HepG2 (cell line): ENCODE measurements around the gene UNC50. TPM values are rescaled to one million over a fixed set of nuclear protein-coding genes. Genes with fewer than 3 reads are reported as not detected.

Experiments used
- HOXA7 ChIP-seq: sonication (generic); formaldehyde crosslinking; IDR thresholded peaks from 2 replicates; pipeline ENCODE4 v1.8.1; 2022; ENCODE audit warnings: mild to moderate bottlenecking, missing genetic modification reagents, moderate library complexity
- IRX3 ChIP-seq: sonication (generic); formaldehyde crosslinking; IDR thresholded peaks from 2 replicates; pipeline ENCODE4 v1.8.1; 2023; ENCODE audit warnings: mild to moderate bottlenecking, low read depth, missing genetic modification reagents, borderline replicate concordance
- JDP2 ChIP-seq: sonication (generic); formaldehyde crosslinking; IDR thresholded peaks from 2 replicates; pipeline ENCODE4 v1.8.1; 2022; ENCODE audit warnings: missing genetic modification reagents, borderline replicate concordance
- MAF1 ChIP-seq: sonication (generic); formaldehyde crosslinking; IDR thresholded peaks from 2 replicates; pipeline ENCODE4 v1.5.0; 2020; ENCODE audit warnings: missing genetic modification reagents, borderline replicate concordance
- MEF2D ChIP-seq: sonication (generic); formaldehyde crosslinking; IDR thresholded peaks from 2 replicates; pipeline ENCODE4 v1.5.1; 2020; ENCODE audit warnings: mild to moderate bottlenecking, missing genetic modification reagents
- RFX3 ChIP-seq: IDR thresholded peaks from 2 replicates; pipeline ENCODE4 v1.6.1; 2016; ENCODE audit warnings: missing biosample characterization, missing genetic modification reagents
- RFXANK ChIP-seq: IDR thresholded peaks from 2 replicates; pipeline ENCODE4 v1.6.1; 2016
- SAFB2 ChIP-seq: sonication (generic); formaldehyde crosslinking; IDR thresholded peaks from 2 replicates; pipeline ENCODE4 v1.5.1; 2020; ENCODE audit warnings: missing genetic modification reagents, low read depth, mild to moderate bottlenecking, borderline replicate concordance
- SNRNP70 ChIP-seq: fragments of 200-400 bp; formaldehyde crosslinking; IDR thresholded peaks from 2 replicates; pipeline ENCODE4 v1.6.1; 2017; ENCODE audit warnings: mild to moderate bottlenecking, low read depth, low read length, moderate library complexity
- SP4 ChIP-seq: sonication (generic); formaldehyde crosslinking; IDR thresholded peaks from 2 replicates; pipeline ENCODE4 v1.8.1; 2023; ENCODE audit warnings: mild to moderate bottlenecking, missing genetic modification reagents
- SUZ12 ChIP-seq: fragments of 150-350 bp; IDR thresholded peaks from 2 replicates; pipeline ENCODE4 v1.6.1; 2014; ENCODE audit warnings: low read depth, low read length
- TBP ChIP-seq: sonication (generic); formaldehyde crosslinking; IDR thresholded peaks from 2 replicates; pipeline ENCODE4 v1.5.0; 2020; ENCODE audit warnings: missing genetic modification reagents
- TRIM24 ChIP-seq: sonication (generic); formaldehyde crosslinking; IDR thresholded peaks from 2 replicates; pipeline ENCODE4 v1.8.0; 2022; ENCODE audit warnings: mild to moderate bottlenecking, missing genetic modification reagents
- ZFP82 ChIP-seq: sonication (generic); formaldehyde crosslinking; IDR thresholded peaks from 2 replicates; pipeline ENCODE4 v1.5.1; 2020; ENCODE audit warnings: mild to moderate bottlenecking, missing genetic modification reagents, borderline replicate concordance
- ZNF12 ChIP-seq: sonication (generic); formaldehyde crosslinking; IDR thresholded peaks from 2 replicates; pipeline ENCODE4 v1.5.0; 2020; ENCODE audit warnings: missing genetic modification reagents
- ZNF160 ChIP-seq: sonication (generic); formaldehyde crosslinking; IDR thresholded peaks from 2 replicates; pipeline ENCODE4 v1.8.0; 2022; ENCODE audit warnings: mild to moderate bottlenecking, inconsistent platforms, missing genetic modification reagents
- ZNF329 ChIP-seq: sonication (generic); formaldehyde crosslinking; IDR thresholded peaks from 2 replicates; pipeline ENCODE4 v1.9.0; 2021; ENCODE audit warnings: low read depth, mild to moderate bottlenecking, missing genetic modification reagents
- ZNF335 ChIP-seq: sonication (generic); formaldehyde crosslinking; IDR thresholded peaks from 2 replicates; pipeline ENCODE4 v1.4.0; 2020; ENCODE audit warnings: missing genetic modification reagents
- ZNF33A ChIP-seq: sonication (generic); formaldehyde crosslinking; IDR thresholded peaks from 2 replicates; pipeline ENCODE4 v1.5.1; 2020; ENCODE audit warnings: missing genetic modification reagents, mild to moderate bottlenecking, moderate library complexity, borderline replicate concordance
- ZNF451 ChIP-seq: sonication (generic); formaldehyde crosslinking; IDR thresholded peaks from 2 replicates; pipeline ENCODE4 v1.5.0; 2020; ENCODE audit warnings: mild to moderate bottlenecking, missing genetic modification reagents
- ZNF598 ChIP-seq: sonication (generic); formaldehyde crosslinking; IDR thresholded peaks from 2 replicates; pipeline ENCODE4 v1.5.1; 2020; ENCODE audit warnings: mild to moderate bottlenecking, missing genetic modification reagents, borderline replicate concordance
- polyA plus RNA-seq, 8 experiments: library from polyadenylated mRNA; depleted of rRNA in 3 of 8; stranded (reverse) in 7 of 8; unstranded in 1 of 8; fragments of >200 nt; fragmentation: Illumina TruSeq in 4 of 8; extraction: Trizol in 4 of 8; gene quantifications; 2 replicates each; pipeline versions ENCODE4 v1.2.1 to v1.2.3, GENCODE V29; 2011 to 2016; ENCODE audit warnings: low read depth in 4 of 8, missing spikeins in 1 of 8, mixed read lengths in 1 of 8; ENCODE audit not compliant: insufficient read depth in 1 of 8
- total RNA-seq, 5 experiments: library from RNA; depleted of rRNA; stranded (reverse); fragments of >200 nt; fragmentation: Illumina TruSeq; extraction: Trizol; gene quantifications; 2 replicates each; pipeline ENCODE4 v1.2.3, GENCODE V29; 2016; ENCODE audit warnings: low read depth in 1 of 5
- TF ChIP-seq, protein P1 (sequence below): fragments of 450-650 bp; IDR thresholded peaks from 2 replicates; pipeline ENCODE4 v1.6.1; 2016
- TF ChIP-seq, protein P2 (sequence below): sonication (generic); formaldehyde crosslinking; IDR thresholded peaks from 2 replicates; pipeline ENCODE4 v1.4.0; 2020; ENCODE audit warnings: mild to moderate bottlenecking, missing genetic modification reagents
- TF ChIP-seq, protein P3 (sequence below): sonication (generic); formaldehyde crosslinking; conservative IDR thresholded peaks from 2 replicates; pipeline ENCODE4 v1.5.0; 2020; ENCODE audit warnings: missing genetic modification reagents
- TF ChIP-seq, protein P4 (sequence below): sonication (generic); formaldehyde crosslinking; IDR thresholded peaks from 2 replicates; pipeline ENCODE4 v1.9.0; 2021; ENCODE audit warnings: missing genetic modification reagents, borderline replicate concordance

UNC50 gene
- total and polyA plus RNA-seq, 2 of the 13 experiments (the other 11 are each of a cell fraction or from before 2014, with no cell fraction given), result 92.6 to 95.6 TPM

DNA sequence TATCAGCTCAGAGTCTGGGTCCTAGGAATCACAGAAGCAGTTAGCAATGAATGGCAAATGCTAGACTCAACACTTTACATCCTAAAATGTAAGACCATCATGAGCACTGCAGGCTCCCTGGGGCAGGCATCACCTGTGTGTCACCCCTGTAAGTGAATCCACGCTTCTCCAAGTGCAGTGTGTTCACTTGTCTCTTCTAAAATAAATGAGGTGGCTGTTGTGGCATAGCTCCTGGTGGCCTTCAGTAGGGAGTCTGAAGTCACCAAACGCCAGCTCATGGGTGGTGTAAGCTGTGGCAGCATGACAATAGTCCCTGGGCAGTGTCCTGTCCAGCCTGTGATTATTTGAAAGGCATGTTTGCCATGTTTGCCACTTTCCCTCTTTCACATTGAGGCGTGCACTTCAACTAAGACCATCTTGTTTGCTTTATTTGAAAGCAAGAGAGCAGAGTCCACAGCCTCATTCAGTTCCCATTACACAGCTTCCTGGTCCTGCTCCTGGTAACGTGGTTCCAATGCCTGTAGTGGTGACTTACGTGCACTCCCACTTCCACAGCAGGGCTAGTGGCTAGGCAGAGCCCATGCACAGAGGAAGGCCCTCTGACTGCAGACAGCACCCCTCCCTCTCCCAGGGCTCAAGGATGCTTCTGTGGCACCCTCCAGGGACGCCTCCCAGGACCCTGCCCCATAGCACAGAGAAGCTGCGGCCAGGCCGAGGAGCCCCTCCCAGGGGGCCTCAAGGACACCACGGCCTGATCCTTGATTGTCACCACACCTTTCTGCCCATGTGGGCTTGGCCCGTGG lies 24.4 kb upstream of the UNC50 start (continued):
- TF ChIP-seq SP4 (CRISPR knock-in tag) (peak; percentile 16; the same call in 1 of the 2 replicates), ZFP82 (CRISPR knock-in tag) (no peak), TBP (CRISPR knock-in tag) (no peak), JDP2 (CRISPR knock-in tag) (no peak), MAF1 (CRISPR knock-in tag) (no peak), IRX3 (peak; percentile 74; the same call in 1 of the 2 replicates), TRIM24 (CRISPR knock-in tag) (no peak), SNRNP70 (no peak), ZNF329 (peak; percentile 40; the same call in 1 of the 2 replicates), RFX3 (CRISPR knock-in tag) (no peak), HOXA7 (no peak), ZNF160 (CRISPR knock-in tag) (no peak), RFXANK (CRISPR knock-in tag) (no peak), ZNF335 (CRISPR knock-in tag) (no peak), ZNF451 (CRISPR knock-in tag) (no peak), ZNF598 (CRISPR knock-in tag) (peak; percentile 93), SAFB2 (CRISPR knock-in tag) (no peak), MEF2D (peak; percentile 87), SUZ12 (no peak), ZNF33A (CRISPR knock-in tag) (no peak), ZNF12 (CRISPR knock-in tag) (peak; percentile 7; the same call in 1 of the 2 replicates)
- TF ChIP-seq, protein P1, sequence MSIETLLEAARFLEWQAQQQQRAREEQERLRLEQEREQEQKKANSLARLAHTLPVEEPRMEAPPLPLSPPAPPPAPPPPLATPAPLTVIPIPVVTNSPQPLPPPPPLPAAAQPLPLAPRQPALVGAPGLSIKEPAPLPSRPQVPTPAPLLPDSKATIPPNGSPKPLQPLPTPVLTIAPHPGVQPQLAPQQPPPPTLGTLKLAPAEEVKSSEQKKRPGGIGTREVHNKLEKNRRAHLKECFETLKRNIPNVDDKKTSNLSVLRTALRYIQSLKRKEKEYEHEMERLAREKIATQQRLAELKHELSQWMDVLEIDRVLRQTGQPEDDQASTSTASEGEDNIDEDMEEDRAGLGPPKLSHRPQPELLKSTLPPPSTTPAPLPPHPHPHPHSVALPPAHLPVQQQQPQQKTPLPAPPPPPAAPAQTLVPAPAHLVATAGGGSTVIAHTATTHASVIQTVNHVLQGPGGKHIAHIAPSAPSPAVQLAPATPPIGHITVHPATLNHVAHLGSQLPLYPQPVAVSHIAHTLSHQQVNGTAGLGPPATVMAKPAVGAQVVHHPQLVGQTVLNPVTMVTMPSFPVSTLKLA, result peak; percentile 62
- TF ChIP-seq, protein P2, sequence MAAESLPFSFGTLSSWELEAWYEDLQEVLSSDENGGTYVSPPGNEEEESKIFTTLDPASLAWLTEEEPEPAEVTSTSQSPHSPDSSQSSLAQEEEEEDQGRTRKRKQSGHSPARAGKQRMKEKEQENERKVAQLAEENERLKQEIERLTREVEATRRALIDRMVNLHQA, result no peak
- TF ChIP-seq, protein P3, sequence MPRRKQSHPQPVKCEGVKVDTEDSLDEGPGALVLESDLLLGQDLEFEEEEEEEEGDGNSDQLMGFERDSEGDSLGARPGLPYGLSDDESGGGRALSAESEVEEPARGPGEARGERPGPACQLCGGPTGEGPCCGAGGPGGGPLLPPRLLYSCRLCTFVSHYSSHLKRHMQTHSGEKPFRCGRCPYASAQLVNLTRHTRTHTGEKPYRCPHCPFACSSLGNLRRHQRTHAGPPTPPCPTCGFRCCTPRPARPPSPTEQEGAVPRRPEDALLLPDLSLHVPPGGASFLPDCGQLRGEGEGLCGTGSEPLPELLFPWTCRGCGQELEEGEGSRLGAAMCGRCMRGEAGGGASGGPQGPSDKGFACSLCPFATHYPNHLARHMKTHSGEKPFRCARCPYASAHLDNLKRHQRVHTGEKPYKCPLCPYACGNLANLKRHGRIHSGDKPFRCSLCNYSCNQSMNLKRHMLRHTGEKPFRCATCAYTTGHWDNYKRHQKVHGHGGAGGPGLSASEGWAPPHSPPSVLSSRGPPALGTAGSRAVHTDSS (CRISPR knock-in tag), result no peak
- TF ChIP-seq, protein P4, sequence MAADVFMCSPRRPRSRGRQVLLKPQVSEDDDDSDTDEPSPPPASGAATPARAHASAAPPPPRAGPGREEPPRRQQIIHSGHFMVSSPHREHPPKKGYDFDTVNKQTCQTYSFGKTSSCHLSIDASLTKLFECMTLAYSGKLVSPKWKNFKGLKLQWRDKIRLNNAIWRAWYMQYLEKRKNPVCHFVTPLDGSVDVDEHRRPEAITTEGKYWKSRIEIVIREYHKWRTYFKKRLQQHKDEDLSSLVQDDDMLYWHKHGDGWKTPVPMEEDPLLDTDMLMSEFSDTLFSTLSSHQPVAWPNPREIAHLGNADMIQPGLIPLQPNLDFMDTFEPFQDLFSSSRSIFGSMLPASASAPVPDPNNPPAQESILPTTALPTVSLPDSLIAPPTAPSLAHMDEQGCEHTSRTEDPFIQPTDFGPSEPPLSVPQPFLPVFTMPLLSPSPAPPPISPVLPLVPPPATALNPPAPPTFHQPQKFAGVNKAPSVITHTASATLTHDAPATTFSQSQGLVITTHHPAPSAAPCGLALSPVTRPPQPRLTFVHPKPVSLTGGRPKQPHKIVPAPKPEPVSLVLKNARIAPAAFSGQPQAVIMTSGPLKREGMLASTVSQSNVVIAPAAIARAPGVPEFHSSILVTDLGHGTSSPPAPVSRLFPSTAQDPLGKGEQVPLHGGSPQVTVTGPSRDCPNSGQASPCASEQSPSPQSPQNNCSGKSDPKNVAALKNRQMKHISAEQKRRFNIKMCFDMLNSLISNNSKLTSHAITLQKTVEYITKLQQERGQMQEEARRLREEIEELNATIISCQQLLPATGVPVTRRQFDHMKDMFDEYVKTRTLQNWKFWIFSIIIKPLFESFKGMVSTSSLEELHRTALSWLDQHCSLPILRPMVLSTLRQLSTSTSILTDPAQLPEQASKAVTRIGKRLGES (CRISPR knock-in tag), result no peak
